GM21717 (cell line): ENCODE data around the gene TEDC2.
"Not testable (repeated sequence)": the region's sequence is repeated elsewhere in the genome, so short reads cannot be mapped to it uniquely, and the experiment has no call there.

Experiments used
- ATAC-seq: cut with Tn5 transposase; IDR thresholded peaks from one replicate; pipeline ENCODE4 v1.9.1; 2021; ENCODE audit warnings: mild to moderate bottlenecking, moderate library complexity; ENCODE audit not compliant: unreplicated experiment

TEDC2 gene

GRCh38 chr16:2437032-2437790, 22.7 kb upstream of the TEDC2 start:
- no peak for ATAC-seq

- no peak for ATAC-seq
Measured at GRCh38 chr16:2438121-2438520, 21.8 kb upstream of the TEDC2 start.

GRCh38 chr16:2439598-2439997, 20.3 kb upstream of the TEDC2 start:
- no peak for ATAC-seq

- ATAC-seq: not testable (repeated sequence)
Measured at GRCh38 chr16:2441143-2441804, 18.6 kb upstream of the TEDC2 start.

- ATAC-seq: no peak
Measured at GRCh38 chr16:2443555-2443954, 16.4 kb upstream of the TEDC2 start.

GRCh38 chr16:2447920-2448583, 11.9 kb upstream of the TEDC2 start:
- no peak for ATAC-seq

GRCh38 chr16:2449118-2449517, 10.8 kb upstream of the TEDC2 start:
- no peak for ATAC-seq

GRCh38 chr16:2450535-2450934, 9.4 kb upstream of the TEDC2 start:
- ATAC-seq: no peak

GRCh38 chr16:2450975-2451381, 8.9 kb upstream of the TEDC2 start:
- ATAC-seq: no peak

GRCh38 chr16:2451851-2452320, 8.0 kb upstream of the TEDC2 start:
- no peak for ATAC-seq

- no peak for ATAC-seq
Measured at GRCh38 chr16:2452650-2453049, 7.3 kb upstream of the TEDC2 start.

- ATAC-seq: no peak
Measured at GRCh38 chr16:2455081-2455845, 4.6 kb upstream of the TEDC2 start.

GRCh38 chr16:2456551-2457153, 3.3 kb upstream of the TEDC2 start:
- ATAC-seq: no peak

GRCh38 chr16:2457267-2457666, 2.6 kb upstream of the TEDC2 start:
- ATAC-seq: no peak

GRCh38 chr16:2457946-2458345, 2.0 kb upstream of the TEDC2 start:
- ATAC-seq: no peak

GRCh38 chr16:2458887-2459646, 842 bp upstream of the TEDC2 start:
- no peak for ATAC-seq

GRCh38 chr16:2460391-2460713, 443 bp downstream of the TEDC2 start:
- ATAC-seq: no peak

- no peak for ATAC-seq
Measured at GRCh38 chr16:2460916-2461315, 1.0 kb downstream of the TEDC2 start.

GRCh38 chr16:2462031-2462866, 2.3 kb downstream of the TEDC2 start:
- no peak for ATAC-seq
